Fibroblast of mammary gland (primary cell): ENCODE results near the gene ID3.

Source experiments
- DNase-seq: peaks from one replicate; pipeline ENCODE4 v3.0.0-alpha.2; 2010; ENCODE audit warnings: low read depth
- H3K4me3 ChIP-seq: 2 replicates; pipeline ENCODE4 v1.5.1; 2011; ENCODE audit warnings: low read depth, mild to moderate bottlenecking, low read length, moderate library complexity; ENCODE audit not compliant: control insufficient read depth
- TF ChIP-seq, protein P1 (sequence below): conservative IDR thresholded peaks from 2 replicates; pipeline ENCODE4 v1.5.1; 2011; ENCODE audit warnings: low read depth, low read length, inconsistent platforms; ENCODE audit not compliant: control insufficient read depth, insufficient read depth

The ID3 gene

DNA sequence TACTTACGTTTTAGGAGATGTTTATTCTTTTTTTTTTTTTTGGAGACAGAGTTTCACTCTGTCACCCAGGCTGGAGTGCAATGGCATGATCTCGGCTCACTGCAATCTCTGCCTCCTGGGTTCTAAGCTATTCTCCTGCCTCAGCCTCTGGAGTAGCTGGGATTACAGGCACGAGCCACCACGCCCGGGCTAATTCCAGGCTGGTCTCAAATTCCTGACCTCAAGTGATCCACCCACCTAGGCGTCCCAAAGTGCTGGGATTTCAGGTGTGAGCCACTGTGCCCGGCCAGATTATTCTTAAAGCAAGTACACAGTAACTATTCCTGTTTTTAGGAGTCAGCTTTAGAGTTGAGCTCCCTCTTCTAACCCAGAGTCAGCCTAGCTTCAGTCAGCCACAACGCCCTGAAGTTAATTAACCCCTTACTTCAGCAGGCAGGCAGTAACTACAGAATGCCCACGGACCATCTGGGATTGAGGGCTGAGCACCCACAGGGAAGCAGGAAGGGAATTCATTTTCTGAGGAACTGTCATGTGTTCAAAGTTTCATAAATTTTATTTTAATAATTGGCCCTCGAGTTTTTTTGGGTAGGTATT lies 5.3 kb upstream of the ID3 start:
- no peak overlapping the region for H3K4me3 ChIP-seq
- TF ChIP-seq, protein P1, sequence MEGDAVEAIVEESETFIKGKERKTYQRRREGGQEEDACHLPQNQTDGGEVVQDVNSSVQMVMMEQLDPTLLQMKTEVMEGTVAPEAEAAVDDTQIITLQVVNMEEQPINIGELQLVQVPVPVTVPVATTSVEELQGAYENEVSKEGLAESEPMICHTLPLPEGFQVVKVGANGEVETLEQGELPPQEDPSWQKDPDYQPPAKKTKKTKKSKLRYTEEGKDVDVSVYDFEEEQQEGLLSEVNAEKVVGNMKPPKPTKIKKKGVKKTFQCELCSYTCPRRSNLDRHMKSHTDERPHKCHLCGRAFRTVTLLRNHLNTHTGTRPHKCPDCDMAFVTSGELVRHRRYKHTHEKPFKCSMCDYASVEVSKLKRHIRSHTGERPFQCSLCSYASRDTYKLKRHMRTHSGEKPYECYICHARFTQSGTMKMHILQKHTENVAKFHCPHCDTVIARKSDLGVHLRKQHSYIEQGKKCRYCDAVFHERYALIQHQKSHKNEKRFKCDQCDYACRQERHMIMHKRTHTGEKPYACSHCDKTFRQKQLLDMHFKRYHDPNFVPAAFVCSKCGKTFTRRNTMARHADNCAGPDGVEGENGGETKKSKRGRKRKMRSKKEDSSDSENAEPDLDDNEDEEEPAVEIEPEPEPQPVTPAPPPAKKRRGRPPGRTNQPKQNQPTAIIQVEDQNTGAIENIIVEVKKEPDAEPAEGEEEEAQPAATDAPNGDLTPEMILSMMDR = no peak
- no peak for DNase-seq

DNA sequence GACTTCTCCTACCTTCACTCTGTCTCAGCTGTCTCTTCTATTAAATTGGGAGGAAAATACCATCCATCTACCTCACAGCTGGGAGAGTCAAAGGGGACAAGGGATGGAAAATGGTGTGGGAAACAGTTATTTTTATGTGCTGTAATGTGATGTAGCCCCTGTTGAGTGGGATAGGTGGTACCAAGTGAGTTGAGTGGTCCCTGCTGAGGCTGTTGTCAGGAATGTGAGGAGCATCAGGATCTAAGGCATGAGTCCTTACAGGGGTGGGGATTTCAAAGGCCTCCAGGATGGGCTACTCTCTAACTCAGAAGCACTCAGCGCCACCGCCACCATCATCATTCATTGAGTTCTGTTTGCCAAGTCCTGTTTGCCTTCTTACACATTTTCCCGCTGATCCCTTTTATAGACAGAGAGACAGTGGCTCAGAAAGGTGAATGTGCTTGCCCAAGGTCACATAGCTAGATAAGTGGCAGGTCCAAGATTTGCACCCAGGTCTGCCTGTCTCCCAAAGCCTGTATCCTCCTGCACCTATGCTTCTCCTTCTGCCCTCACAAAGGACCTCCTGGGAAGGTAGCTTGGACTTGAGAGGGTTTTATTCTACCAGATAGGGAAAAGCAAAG lies 4.6 kb upstream of the ID3 start:
- no peak overlapping the region for H3K4me3 ChIP-seq
- TF ChIP-seq, protein P1 = no peak
- no peak for DNase-seq

DNA sequence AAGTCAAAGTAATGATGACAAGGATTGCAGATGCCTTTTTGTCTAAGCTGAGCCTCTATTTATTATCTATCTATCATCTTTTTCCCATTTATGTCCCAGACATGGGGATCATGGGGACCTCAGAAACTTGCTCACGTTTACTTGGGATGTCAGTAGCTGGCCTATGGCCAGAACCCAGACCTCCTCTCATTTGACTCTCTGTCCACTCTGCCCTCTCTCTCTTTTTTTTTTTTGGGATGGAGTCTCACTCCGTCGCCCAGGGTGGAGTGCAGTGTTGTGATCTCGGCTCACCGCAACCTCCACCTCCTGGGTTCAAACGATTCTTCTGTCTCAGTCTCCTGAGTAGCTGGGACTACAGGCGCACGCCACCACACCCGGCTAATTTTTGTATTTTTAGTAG lies 3.7 kb upstream of the ID3 start:
- no peak for DNase-seq
- TF ChIP-seq, protein P1 = no peak
- no peak overlapping the region for H3K4me3 ChIP-seq

DNA sequence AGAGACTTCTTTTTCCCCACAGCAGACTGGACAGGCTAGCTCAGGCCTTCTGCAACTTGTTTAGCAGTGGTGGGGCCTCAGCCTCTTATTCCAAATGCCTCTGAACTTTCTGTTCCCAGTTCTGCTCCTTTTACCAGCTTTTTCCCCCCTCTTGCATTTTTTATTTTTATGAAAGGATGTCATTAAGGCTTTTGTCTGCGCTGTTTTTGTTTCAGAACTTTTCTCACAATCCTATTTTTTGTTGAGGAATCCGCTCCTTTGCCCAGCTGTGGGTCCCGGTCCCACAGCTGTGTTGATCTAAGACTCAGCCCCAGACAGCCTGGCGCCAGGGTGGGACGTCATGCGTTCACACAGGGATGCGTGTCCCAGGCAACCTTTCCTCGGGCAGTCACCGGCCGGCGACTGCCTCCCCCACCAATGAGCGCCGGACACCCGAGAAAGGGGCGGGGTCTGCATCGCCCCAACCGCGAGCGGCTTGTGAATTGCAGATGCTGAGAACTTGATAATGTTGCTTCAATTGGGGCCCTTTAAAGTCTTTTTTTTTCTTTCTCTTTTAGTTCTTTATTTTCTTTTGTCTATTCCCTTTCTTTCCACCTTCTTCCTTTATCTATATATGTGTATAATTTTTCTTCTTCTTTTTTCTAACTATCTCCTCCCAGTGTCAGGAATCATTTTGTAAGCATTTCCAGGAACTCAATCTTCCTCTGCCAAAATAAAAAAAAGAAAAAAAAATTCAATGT lies 3.0 kb upstream of the ID3 start:
- DNase-seq = peak; percentile 98
- H3K4me3 ChIP-seq = no peak overlapping the region
- TF ChIP-seq, protein P1 = no peak

DNA sequence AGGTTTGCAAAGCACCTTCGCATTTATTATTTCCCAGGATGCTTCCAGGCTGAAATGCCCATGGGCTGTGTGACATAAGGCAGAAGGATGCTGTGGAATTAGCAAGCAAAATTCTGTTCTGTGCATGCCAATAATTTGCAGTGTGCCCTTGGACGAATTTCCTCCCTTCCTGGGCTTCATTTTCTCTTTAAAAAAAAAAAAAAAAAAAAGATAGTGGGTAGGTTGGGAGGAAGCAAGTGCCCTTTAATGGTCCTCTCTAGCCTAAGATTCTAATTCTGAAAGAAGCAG lies 2.5 kb upstream of the ID3 start:
- TF ChIP-seq, protein P1 = no peak
- DNase-seq = no peak
- H3K4me3 ChIP-seq = no peak overlapping the region

DNA sequence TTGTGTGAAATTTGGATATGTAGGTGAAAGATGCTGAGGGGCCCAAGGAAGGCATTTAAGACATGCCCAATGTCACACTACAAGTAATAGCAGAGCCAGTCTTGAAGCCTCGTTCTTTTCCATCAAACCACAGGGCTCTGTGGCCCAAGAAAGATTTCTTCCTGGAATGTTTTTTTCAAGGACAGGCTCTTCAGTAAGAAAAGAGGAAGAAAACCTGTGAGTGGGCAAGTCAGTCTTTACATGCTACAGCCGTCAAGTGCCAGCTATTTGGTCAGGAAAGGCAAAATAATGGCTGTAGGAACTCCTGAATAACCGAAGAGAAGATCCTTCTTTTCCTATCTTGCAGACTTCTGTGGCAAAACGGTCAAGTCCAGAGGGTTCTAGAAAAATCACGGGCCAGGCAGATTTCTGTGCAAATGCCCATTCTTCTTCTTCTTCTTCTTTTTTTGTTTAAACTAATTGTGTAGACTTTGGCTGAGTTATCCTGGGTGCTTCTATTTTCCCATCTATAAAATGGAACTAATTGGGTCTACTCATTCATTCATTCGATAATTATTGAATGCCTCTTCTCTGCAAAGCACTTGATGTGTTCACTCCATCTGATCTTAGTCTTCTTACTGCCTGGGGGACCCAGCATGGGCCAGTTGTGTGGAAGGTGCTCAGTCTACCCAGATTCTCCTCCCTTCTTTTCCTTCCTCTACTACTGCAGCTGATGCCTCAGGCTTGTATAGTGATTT lies 1.9 kb upstream of the ID3 start:
- TF ChIP-seq, protein P1 = no peak
- no peak for DNase-seq
- no peak overlapping the region for H3K4me3 ChIP-seq
